AG08395 (cell line): ENCODE data around the gene NTM.
"Not testable (repeated sequence)": the region's sequence is repeated elsewhere in the genome, so short reads cannot be mapped to it uniquely, and the experiment has no call there.

Experiments used
- DNase-seq: peaks from one replicate; pipeline ENCODE4 v3.0.0; 2012; ENCODE audit warnings: mixed read lengths, low spot score

The NTM gene

DNA sequence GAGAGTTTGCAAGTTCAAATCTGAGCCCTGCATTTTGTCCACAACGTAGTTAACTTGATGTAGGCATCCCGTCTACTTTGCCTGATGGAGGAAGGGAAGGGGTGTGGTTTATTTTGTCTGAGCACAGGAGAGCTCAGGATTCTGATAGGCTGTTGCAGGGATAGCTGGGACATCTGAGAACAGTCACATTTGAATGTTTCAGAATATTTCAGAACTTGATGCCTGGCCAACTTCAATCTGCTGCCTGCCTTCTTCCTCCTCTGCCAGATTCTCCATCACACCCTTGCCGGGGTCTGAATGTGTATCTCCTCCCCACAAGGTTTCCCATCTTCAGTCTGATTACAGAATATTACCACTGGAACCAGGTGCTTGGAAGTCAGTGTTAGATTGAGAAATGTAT lies 51.6 kb downstream of the NTM start:
- no peak for DNase-seq

- DNase-seq: no peak
These were observed 52.1 kb downstream of the NTM start for GRCh38 chr11:131422496-131422895.

DNA sequence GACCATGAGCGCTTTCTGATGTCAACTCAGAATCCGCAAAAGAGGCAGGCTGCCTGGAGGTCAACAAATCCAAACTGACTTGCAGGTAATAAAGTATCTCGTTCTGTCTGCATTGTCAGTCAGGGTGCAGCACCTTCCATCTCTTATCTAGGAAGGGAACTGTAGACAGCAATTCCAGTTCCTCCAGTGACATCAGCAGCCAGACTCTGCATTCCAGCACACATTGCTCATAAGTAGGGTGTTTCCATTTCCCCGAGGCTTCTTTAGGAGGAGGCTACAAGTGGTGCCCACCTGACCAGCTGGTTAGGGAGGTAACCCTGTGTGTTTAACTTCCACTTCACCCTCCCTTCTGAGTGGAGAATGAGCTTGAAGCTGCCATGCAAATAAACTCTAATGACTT lies 53.3 kb downstream of the NTM start:
- peak; percentile 32 for DNase-seq

GRCh38 chr11:131424257-131424876 lies 54.0 kb downstream of the NTM start:
- not testable (repeated sequence) for DNase-seq

- DNase-seq: no peak
These were observed 54.9 kb downstream of the NTM start for GRCh38 chr11:131425285-131425684.

DNA sequence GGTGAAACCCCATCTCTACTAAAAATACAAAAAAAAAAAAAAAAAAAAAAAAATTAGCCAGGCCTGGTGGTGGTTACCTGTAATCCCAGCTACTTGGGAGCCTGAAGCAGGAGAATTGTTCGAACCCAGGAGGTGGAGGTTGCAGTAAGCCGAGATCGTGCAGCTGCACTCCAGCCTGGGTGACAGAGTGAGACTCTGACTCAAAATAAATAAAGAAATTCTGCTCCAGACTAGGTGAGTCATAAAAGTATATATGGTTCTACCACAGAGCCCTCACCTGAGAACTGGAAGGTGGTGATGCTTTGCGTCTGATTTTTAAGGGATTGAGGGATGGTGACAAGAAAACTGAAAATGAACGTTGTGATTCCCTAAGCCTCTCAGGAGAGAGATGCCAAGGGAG lies 58.4 kb downstream of the NTM start:
- no peak for DNase-seq

- no peak for DNase-seq
These were observed 60.2 kb downstream of the NTM start for GRCh38 chr11:131430473-131431208.

- no peak for DNase-seq
These were observed 70.8 kb downstream of the NTM start for GRCh38 chr11:131441051-131441810.

GRCh38 chr11:131446590-131447275 lies 76.3 kb downstream of the NTM start:
- DNase-seq: no peak

- no peak for DNase-seq
These were observed 76.9 kb downstream of the NTM start for GRCh38 chr11:131447277-131447815.

DNA sequence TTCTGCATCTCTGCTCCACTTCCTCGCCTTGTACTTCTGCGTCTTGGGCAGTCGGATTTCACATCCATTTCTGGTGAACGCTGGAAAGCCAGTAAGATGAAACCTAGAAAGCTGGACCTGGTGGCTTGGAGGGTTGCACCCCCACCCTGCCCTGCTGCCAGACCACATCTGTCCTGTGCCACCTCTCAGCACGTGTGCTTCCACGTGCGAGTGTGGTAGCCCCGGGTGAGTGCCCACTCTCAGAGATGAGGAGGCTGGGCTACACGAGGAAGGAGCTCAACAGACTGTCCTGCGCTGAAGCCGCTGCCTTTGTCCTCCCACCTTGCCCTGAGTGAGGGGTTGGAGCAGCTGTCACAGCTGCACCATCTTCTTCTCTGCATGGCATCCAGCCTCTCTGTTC lies 77.5 kb downstream of the NTM start:
- DNase-seq: no peak

DNA sequence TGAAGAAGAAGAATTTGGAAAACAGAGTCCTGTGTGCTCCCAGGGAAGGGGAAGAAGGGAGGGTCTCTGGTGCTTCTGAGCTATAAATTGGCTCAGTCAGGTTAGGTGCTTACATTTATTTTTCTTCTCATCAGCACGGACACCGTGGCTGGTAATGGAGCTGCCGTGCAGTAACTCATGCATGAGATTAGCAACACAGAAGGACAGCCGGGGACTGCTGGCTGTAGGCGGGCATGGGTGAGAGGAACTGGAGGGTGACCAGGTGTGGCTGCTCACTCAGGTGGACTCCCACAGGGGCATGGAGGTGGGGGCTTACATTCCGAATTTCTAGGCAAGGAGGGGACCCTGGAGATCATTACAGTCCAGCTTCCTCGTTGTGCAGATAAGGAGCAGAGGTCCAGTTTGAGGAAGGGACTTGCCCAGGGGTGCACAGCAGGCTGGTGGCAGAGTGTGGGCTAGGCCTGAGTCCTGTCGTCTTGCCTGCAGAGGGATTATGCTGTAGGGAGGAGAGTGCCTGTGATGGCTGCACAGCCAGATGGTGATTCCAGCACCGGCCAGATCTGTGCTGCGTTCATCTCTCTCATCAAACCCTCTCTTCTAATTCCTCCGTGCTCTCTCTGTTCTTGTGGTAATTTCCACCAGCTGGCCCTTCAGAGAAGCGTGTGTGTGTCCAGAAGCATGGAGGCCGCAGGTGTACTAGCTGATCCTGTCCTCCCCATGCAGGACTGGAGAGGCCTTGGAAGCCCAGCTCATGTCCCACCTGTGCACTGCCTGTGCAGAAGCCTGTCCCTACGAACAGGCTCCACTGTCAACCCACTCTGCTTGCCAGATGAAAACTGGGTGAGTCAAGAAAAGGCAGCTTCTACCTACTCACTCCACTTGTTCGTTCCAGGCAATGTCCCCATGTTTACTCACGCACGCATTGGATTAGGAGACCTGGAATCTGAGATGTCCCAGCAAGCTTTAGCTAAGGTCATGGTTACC lies 78.9 kb downstream of the NTM start:
- no peak for DNase-seq

DNA sequence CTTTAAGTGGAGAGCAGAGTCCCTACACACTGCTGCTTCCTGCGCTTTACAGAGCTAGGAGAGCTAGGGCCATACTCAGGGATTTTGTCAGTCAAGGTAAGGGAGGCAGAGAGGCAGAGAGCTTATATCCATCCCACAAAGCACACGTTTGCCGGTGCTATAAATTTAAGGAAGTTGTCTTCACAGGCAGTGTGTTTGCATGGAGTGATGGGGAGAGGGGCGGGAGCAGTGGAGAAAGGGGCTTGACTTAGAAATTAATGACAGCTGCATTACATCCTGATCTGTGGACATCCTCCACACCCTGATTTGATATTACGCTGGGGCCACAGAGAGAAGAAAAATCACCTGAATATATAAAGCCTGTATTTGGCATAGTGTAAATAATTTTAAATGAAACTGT lies 84.1 kb downstream of the NTM start:
- DNase-seq: no peak

DNA sequence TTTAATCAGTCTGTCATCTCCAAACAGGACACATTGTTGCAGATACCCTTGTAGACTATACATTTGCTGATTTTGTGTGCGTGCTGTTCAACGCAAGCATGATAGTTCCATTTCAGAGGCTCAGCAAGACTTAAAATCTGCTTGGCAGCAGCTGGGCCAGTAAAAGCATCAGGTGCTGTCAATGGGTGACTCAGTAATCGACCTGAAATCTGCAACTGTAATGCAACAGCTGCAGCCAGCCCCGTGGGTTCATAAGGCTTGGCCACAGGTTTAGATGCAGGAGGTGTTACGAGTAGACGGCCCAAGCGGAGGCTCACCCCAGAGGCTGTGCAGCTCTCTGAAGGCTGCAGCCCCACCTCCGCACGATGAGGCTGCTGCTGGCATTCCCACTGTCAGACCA lies 84.6 kb downstream of the NTM start:
- no peak for DNase-seq

DNA sequence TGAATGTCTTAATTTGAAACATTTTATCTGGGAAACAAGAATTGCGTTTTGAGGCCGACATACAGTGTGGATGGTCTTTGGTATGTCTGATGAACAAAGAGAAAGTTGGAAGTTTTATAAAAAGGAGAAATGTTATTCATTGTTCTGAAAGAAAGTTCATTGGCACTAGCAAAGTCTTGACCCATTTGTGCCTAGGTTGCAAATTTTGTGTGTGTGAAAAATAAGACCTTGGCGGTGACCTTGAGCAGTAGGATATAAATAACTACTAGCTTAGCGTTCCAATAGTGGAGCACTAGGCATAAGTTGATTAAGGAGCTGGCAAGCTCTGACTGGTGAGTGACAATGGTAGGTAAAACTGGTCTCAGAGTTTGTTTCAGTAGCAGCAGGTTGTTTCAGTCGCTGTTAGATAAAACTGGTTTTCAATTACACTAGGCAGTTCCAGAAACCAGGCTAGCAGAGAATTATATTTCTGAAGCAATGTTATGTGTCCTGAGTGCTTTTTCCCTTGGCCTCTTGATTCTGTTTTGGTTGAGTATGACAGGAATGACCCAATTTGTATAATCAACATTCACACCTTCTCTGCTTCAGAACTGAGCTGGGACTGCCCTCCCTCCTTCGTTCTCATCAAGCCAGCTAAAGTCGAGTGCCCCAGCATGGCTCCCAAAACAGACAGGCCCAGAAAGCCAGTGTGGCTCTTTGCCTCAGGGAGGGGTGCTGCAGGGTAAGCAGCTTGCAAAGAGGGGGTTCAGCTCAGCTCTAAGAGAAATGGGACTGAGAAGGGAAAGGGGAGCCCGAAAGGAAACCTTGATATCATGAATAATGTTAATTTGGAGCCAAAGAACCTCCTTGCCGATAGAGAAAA lies 85.7 kb downstream of the NTM start:
- DNase-seq: no peak

- DNase-seq: no peak
These were observed 86.7 kb downstream of the NTM start for GRCh38 chr11:131457163-131457562.

- no peak for DNase-seq
These were observed 88.0 kb downstream of the NTM start for GRCh38 chr11:131458421-131458820.

DNA sequence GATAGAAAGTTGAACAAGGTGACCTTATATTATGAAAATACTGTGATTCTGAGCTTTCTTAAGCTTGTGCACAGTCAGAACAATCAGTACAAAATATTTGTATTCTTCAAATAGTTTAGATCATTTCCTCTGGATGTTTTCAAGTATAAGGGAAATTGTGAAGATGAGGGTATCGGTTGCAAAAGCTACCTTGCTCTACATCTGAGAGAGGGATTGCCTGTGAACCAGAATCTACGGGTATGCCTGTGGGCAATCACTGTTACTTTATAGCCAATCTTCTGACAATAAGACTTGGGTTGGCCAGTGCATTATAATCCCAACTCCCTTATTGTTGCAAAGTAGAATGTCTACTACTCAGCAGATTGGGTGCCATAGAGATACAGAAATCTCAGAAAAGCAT lies 90.5 kb downstream of the NTM start:
- no peak for DNase-seq

DNA sequence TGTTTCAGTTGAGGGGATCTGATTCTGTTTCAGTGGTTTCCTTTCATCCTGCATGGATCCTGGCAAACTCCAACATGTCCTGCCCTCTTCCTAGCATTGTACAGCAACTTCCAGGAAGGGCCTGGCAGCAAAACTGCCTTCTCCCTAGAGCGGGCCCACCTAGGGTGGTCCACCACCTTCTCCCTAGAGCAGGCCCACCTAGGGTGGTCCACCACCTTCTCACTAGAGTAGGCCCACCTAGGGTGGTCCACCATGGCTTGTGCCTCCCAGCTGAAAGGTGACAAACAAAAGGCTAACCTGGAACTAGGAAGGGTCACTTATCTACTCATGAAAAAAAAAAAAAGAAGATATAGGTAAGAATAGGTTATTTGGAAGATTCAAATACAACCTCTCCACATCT lies 92.2 kb downstream of the NTM start:
- DNase-seq: no peak

DNA sequence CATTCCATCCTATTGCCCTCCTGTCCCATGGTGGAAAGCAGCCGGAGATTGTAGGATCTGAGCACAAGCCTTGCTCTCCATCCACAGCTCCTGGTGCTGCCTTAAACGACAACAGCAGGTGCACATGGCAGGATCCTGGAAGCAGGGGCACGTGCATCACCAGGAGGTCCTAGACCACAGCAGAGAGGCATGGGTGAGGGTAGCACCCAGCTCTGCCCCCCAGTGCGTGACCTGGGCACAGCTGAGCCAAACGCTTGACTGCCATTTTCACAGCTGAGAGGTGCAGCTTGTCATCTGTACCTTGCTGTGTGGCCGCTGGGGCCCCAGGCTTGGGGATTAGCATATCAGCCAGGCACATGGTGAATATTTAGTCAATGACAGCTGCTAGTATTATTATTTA lies 92.7 kb downstream of the NTM start:
- no peak for DNase-seq
